GM21360 (cell line): Measurements from ENCODE around the gene IGFBP2.

Experiments
- ATAC-seq: cut with Tn5 transposase; IDR thresholded peaks from one replicate; pipeline ENCODE4 v1.9.1; 2021; ENCODE audit warnings: mild to moderate bottlenecking, moderate library complexity; ENCODE audit not compliant: unreplicated experiment

The IGFBP2 gene

DNA sequence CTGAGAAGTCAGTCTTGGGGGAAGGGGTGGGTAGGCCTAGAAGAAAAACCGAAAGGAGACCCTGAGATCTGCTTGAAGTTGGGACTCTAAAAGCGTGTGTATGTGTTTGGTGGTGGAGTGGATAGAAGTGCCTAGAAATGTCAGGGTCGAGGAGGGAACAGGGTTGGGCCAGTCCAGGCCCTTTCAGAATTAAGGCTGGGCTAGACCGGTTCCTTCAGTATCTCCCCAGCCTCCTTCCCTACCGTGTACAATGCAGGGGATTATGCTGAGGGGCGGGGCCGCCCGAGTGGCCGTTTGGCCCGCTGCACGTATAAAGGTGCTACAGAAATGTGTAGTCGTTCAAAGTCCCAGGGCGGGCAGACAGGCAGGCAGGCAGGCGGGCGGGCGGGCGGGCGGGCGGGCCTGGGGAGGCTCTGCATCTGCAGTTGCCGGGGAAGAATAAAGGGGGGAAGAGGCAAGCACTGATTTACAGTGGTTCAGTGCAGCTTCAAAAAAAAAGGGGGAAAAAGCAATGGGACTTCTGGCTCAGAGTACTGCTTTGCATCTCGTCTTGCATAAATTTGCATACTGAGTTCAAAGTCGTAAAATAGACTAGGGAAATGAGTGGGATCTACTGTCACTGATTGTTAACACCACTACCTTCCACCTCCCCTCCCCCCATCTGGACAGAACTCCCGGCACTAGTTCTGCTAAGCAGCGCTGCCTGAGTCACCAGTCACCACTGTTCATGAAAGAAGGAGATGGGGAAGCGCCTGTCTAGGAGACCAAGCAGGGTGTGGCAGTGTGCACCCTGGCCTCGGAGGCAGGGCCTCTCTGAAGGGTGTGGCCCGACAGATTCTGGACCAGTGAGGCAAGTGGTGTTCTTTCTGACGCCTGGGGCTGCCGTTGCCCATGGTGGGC, 3.6 kb downstream of the IGFBP2 start:
- no peak for ATAC-seq

DNA sequence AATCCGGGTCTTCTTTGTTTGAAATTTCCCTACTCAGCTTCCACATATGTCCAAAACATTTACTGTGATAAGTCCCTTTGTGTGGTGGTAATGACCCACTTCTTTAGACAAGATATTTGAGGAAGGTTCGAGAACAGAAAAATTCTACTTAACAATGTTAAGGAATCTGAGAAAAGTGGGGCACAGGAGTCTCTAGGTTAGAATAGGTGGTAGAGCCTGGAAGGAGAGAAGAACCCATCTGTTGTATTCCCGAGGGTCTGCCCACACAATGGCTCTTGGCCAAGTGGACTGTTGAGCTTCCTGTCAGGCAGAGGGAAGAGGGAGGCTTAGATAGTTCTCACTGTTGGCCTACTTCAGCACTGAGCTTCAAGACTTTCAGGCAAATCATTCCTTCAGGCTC, 4.3 kb downstream of the IGFBP2 start:
- ATAC-seq = no peak

DNA sequence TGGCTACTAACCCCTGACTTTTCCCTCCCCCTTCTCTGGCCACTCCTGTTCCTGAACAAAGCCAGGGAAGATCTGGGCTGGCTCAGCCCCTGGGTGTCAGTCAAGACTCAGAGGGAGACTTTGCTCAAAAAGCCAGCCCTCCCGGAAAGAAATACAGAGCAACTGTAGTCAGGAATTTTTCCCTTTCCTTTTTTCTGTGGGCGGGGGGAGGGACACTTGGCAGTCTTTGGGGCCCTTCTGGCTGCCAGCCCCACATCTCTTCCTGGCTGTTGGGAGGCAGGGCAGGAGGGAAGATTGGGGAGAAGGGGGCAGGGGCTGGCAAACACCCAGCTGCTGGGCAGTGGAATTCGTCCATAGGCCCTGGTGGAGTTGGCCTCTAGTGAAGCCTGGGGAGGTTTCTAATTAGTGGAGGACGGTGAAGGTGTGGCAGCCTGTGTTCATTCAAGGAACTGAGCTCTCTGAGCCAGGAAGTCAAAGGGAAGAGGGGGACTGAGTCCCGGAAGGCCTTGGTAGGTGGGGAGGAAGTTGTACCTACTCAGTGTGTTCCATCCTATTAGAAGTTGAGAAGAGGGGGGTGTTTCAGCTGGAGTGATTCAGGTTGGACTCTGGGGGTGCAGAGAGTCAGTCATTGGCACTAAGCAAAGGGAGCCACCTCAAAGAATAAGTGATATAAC, 10.9 kb downstream of the IGFBP2 start:
- no peak for ATAC-seq

DNA sequence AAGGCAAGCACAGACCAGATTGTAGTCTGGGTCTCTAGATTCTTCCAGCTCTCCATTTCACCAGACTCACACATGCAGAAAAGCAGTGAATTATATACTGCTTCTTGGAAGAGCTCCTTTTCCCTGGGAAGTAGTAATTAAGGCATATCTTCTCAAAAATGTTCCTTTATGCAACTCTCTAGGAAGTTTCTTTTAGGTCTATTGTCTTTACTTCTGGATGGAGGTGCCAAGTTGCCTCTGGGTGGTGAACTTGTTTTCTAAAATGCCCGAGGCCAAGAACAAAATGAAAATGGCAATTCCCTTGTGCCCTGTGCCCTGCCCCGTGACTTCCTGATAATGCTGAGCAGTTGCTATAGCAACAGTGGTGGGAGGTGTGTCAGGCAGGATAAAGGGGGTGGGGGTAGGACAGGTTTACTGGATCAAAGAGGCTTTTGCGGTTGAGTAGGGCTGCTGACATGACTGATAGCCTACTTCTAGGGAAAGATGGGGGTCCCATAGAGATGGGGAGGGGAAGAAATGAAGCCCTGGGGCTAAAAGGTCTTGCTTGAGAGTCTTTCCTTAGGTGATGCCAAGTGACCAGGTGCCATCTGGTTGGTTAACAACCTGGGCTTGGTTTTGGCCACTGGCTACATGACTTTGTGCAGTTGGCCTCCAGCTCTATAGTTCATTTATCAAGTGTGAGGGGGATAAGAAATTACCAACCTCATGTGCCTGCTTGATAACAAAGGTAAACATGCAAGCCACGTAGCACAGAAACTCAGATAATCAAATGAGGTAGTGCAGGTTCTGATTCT, 11.8 kb downstream of the IGFBP2 start:
- ATAC-seq = no peak

DNA sequence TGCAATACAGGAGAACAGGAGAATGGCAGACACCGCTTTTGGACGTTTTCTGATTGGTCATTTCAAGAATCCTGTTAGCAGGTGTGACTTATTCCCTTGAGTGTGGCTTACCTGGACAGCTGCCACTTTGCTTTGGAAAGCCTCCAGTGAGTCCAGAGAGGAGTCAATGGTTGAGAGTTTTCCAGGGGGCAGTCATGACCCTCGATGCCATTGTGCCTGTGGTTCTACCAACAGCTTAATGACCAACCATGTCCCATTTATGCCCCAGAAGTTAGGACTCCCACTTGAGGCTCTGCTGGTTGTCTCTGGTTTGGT, 12.4 kb downstream of the IGFBP2 start:
- ATAC-seq = no peak

DNA sequence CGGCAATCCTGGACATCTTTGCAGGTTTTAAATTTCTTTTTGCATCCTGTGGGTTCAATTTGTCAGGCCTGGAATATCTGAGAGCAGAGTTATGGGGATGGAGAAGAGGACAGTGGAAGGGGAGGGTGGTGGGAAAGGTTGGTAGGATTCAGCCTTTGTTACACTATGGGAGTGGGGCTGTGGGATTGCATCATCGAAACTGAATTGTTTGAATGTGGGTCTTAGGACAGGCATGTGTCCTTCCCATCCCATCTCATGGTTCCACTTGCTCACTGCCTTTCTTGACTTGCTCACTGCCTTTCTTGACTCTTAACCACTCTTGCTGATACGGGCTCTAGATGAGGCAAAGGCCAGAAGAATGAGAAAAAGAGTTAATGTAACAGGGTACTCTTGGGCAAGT, 12.9 kb downstream of the IGFBP2 start:
- no peak for ATAC-seq

DNA sequence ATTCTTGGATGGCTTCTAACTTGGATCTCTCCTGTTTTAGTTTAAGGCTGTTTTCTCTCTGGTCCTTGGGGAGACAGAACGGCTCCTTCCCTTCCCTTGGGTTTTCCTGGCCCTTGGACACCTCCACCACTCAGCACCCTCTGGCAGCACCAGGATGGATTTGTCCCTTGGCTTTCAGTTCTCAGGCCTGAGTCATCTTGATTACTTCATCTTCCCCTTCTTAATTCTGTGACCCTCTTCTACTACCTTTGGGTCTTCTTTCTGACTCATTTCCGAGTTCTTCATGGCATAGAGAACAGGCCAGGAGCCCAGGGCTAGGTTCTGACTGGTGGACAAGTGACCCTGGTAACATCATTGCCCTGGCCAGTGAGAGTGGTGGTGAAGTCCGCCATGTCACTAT, 14.9 kb downstream of the IGFBP2 start:
- ATAC-seq = no peak

DNA sequence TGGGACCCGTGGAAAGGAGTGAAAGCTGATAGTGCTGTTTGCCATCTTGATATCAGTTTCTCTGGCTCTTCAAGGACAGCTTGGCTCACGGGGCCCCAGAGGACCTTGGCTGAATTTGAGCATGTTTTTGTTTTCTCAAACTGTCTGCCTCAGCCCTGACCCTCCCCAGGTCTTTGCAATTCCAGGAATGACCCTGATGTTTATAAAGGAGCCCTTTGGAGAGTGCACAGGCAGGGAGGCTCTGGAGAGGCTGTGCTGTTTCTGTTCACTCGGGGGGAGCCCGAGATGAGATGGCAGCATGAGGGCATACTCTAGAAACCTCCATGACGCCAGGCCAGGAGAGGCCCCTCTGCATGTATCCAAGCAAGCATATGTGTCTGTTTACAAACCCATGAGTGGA, 16.4 kb downstream of the IGFBP2 start:
- no peak for ATAC-seq

DNA sequence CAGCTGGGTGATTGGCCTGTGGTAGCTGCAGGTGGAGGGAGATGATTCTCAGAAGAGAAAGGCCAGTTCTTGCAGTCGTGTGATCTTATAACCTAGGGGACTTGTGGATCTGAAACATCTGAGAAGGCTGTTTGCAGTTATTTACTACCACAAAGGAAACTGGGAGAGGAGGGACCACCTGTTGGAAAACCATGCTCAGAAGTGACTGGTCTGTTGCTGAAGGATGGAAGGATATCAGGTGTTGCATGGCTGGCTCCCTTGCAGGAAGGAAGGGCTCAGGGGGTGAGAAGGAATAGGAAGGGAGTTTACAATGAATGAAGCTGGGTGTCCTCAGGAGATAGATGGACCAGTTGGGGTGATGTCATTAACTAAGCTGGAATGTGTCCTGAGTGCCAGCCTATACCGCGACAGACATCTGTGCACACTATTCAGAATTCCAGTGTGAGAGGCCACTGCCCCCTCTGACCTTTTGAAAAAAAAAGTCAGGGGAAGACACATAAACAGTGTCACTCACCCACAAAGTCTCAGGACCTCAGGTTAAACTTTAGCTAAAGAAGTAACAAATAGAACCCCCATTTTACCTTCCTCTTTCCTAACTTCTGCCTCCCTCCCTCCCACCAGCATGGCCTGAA, 17.5 kb downstream of the IGFBP2 start:
- no peak for ATAC-seq

DNA sequence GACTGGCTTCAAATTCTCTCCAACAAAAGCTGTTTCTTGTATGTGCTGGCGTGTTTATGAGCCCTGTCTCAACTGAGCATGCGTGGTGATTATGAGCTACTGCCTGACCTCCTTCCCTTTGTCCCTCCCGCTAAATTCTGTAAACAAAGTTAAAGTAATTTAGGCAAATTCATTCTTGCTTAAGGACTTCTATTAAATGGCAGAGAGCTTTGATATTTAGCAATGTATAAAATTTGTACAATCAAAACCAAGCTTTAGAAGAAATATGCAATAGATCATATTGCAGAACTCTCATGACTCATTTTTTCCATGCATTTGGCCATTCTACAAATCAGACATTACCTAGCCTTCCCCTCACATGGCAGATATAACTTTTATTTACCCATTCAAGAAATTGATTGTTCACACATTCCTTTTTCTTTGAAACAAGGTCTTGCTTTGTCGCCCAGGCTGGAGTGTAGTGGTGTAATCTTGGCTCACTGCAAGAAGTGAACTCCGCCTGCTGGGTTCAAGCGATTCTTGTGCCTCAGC, 18.2 kb downstream of the IGFBP2 start:
- no peak for ATAC-seq

DNA sequence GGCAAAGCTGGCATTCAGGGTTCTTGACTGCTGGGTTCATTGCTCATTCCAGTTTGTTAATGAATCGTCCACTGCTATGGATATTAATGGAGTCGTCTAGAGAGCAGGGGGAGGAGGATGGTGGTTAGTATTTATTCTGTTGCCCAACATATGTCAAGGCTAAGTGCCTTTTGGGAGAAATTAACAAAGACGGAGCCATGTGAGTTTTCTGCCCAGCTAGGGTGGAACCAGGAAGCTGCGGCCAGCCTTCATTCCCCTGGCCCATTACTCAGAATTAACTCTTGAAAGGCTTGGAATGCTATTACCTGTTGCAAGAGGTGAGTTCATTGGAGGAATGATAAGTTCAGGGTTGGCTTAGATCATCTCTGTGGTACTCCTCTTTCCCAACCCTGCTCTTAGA, 19.3 kb downstream of the IGFBP2 start:
- no peak for ATAC-seq

DNA sequence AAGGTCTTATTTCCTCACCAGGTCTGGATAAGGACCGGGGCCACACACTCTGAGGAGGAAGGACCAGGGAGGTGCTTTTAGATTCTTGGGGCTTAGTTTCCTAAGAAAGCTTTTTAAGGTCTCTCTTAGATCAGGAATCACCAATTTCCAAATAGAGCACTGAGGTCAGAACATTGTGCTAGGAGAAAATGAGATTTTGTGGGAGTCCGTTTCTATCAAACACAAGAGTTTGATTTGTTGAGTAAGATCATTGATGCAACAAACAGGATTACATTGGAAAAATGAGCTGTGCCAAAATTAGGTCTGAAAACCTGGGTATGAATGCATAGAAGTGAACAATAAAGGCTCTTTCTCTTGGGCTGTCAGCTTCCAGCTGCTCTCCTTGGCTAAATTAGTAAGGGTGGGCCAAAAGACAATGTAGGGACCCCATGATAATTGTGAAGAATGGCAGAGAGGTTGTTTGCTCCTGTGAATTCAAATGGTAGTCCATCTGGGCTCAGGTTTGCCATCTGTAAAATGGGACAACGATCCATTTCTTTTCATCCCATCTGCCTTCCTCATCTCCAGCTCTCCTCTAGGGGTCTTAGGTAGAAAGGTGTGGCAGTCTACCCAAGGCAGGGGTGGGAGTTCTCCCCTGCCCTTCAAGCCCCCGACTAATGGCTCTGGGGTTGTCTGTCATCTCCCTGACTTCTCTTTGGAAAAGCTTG, 20.0 kb downstream of the IGFBP2 start:
- no peak for ATAC-seq

DNA sequence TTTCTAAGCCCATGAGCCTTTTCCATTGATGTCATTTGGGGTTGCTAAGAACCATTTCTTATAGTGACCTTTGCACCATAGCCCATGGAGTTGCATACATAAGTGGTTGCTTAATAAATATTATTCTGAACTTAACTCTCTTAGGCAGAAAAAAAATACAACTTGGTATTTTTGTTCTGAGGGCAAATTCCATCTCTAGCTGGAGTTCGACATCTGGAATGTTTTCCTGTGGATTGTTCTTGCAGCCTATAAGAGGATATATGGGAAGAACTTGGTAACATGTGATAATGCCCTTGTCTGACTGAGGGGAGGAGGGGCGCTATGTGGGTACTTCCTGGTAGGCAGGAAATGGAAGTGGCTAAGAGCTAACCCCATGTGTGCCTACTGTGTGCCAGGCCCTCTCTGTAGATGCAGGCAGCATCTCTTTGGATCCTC, 20.7 kb downstream of the IGFBP2 start:
- no peak for ATAC-seq

DNA sequence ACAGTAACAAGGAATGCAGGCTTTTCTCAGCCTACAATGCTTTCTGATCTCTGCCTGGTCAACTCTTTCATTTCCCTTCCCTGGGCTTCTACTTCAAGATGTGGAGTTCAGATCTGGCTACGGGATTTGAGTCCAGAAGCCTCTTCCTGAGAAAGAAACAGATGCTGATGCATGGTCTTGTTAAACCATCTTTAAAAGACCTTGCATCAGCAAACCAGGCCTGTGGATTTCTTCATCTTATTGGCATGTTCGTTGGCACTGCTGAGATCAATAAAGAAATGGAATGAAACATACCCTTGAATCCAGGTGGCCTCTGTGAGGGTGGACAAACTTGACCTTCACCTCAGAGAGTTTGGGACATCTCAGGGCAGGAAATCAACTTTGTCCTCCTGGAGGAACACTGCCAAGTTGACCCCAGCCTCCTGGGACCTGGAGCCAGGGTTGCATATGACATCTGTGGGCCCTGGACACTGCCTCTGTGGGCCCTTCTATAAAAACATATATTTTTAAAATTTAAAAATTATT, 21.4 kb downstream of the IGFBP2 start:
- ATAC-seq = no peak

DNA sequence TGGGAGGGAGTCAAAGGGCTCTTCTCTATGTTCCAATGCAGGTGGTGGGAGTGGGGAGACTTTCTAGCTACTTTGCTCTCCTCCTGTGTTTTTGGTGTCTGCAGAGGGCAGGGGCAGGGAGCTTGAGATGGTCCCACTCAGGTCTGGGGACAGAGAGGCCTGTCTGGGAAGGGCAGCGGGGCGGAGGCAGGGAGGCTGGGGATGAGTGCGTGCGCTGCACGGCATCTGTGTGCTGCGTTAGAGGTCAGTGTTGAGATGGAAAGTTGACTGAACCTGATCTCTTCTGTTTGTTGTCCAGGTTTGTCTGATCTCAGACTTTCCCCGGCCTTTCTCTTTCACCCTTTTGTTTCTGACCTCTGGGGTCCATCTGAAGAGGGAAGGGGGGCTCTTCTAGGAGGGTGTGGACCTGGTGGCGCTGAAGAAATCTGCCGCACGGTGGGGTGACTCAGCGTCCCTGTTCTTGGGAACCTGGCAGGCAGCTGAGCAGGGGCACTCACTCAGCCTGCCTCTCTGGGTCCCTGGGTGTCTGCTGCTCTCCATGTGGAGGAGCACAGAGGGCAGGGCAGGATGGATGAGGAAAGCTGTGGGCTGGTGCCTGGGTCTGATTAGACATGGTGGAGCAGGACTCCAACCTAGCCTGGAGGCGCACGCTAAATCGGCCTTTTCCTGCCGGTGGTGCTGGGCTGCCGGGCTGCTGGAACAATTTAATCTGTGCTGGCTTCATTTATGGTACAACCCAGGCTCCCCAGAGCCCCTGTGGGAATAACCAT, 24.1 kb downstream of the IGFBP2 start:
- no peak for ATAC-seq

DNA sequence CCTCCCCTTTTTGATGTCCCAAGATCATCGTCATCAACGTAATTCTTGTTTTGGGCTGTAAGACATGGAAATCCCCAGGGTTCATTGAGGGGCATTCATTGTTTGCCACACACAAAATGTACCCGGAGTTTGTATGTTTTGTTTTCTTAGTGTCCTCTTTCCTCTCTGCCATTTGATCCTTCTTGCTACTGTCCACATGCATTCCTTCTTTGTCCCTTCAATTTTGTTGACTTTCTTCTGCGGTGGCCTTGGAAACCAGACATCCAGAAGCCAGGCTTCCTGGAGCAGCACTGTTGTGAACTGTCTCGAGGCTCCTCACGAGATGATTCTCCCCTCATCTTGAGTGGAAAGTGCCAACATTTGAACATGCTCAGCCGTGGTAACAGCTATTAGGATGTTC, 24.8 kb downstream of the IGFBP2 start:
- no peak for ATAC-seq

DNA sequence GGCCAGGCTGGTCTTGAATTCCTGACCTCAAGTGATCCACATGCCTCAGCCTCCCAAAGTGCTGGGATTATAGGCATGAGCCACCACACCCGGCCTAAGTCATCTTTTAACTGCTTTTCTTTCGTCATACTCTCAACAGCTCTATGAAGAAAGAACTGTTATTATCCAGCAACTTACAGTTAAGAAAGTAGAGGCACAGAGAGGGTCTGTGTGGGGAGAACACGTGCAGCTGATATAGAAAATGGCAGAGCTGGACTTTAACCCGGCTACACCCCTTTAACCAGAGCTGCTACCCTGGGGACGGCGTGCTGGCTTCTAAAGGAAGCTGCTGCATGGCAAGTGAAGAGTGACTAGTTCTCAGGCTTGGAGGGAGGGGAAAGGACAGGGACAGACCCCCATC, 25.5 kb downstream of the IGFBP2 start:
- no peak for ATAC-seq

DNA sequence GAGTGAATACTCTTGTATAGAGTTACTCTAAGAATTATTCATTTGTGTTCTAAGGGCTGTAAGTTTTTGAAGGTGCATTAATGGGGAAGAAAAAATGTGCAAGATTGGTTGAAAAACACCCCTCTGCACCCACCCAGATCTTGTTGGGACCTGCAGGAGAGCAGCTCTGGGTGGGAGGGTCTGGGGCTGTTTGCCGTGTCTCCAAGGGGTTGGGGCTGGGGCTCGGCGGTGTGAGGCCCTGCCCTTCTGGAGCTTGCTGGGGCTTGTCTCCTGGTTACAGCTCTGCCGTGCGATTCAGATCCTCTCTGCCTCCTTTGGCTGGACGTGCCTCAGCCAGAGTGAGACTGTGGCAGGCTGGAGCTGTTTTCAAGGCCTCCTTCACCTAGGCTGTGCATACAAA, 26.1 kb downstream of the IGFBP2 start:
- no peak for ATAC-seq

DNA sequence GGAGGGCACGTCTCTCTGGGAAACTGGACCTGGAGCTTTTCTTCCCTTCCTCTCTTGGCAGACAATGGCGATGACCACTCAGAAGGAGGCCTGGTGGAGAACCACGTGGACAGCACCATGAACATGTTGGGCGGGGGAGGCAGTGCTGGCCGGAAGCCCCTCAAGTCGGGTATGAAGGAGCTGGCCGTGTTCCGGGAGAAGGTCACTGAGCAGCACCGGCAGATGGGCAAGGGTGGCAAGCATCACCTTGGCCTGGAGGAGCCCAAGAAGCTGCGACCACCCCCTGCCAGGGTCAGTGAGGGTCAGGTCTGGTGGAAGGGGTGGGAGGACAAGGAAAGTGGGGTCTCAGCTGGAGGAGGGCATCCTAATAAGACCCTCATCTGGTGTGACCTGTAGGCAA, 27.3 kb downstream of the IGFBP2 start:
- no peak for ATAC-seq
